HL-60 (cell line): ENCODE results near the gene RBM22.

Experiments used
- DNase-seq, 2 experiments: peaks; one replicate each; pipeline ENCODE4 v3.0.0-alpha.2; 2010 to 2020; ENCODE audit warnings: low read depth in 1 of 2, low spot score in 1 of 2
- H3K27ac ChIP-seq: fragments of 250-450 bp; sonication (Bioruptor Pico); replicated peaks from 2 replicates; pipeline ENCODE4 v1.5.1; 2020; ENCODE audit warnings: mild to moderate bottlenecking, moderate library complexity
- H3K27me3 ChIP-seq: fragments of 250-450 bp; sonication (Bioruptor Pico); 2 replicates; pipeline ENCODE4 v1.5.1; 2021; ENCODE audit warnings: mild to moderate bottlenecking, moderate library complexity; ENCODE audit not compliant: insufficient read depth, poor library complexity, severe bottlenecking
- H3K4me3 ChIP-seq: replicated peaks from 2 replicates; pipeline ENCODE4 v1.5.1; 2011; ENCODE audit warnings: mild to moderate bottlenecking, control low read depth, low read length; ENCODE audit not compliant: insufficient read depth
- GABPA ChIP-seq: IDR thresholded peaks from 2 replicates; pipeline ENCODE4 v1.6.1; 2012; ENCODE audit warnings: low read depth
- POLR2AphosphoS5 ChIP-seq: IDR thresholded peaks from 2 replicates; pipeline ENCODE4 v1.6.1; 2012; ENCODE audit warnings: low read depth
- SPI1 ChIP-seq: IDR thresholded peaks from 2 replicates; pipeline ENCODE4 v1.6.1; 2012; ENCODE audit warnings: low read depth, mild to moderate bottlenecking, borderline replicate concordance
- TF ChIP-seq, protein P1 (sequence below): IDR thresholded peaks from 2 replicates; pipeline ENCODE4 v1.6.1; 2012; ENCODE audit warnings: low read depth; ENCODE audit not compliant: insufficient replicate concordance
- TF ChIP-seq, protein P2 (sequence below): IDR thresholded peaks from one replicate; pipeline ENCODE4 v1.5.1; 2011; ENCODE audit warnings: low read length, control low read depth, inconsistent platforms; ENCODE audit not compliant: insufficient read depth

Gene RBM22

DNA sequence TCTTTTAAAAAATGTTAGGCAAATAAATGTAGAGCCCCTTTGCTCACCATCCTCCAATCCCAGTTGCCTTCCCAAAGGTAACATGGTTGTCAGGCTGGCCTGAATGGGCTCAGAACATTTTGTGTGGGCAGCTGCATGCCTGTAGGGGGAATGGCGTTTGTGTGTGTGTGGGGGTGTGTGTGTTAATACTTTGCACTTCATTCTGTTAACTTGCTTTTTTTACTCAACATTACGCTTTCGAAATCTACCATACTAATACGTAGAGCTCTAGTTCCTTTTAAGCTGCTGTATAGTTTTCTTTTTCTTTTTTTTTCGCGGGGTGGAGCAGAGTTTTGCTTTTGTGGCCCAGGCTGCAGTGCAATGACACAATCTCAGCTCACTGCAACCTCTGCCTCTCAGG is 25.8 kb downstream of the RBM22 start:
- no peak overlapping the region for H3K27ac ChIP-seq
- DNase-seq = peak in 1 of 2 experiments; percentile 19
- TF ChIP-seq, protein P1, sequence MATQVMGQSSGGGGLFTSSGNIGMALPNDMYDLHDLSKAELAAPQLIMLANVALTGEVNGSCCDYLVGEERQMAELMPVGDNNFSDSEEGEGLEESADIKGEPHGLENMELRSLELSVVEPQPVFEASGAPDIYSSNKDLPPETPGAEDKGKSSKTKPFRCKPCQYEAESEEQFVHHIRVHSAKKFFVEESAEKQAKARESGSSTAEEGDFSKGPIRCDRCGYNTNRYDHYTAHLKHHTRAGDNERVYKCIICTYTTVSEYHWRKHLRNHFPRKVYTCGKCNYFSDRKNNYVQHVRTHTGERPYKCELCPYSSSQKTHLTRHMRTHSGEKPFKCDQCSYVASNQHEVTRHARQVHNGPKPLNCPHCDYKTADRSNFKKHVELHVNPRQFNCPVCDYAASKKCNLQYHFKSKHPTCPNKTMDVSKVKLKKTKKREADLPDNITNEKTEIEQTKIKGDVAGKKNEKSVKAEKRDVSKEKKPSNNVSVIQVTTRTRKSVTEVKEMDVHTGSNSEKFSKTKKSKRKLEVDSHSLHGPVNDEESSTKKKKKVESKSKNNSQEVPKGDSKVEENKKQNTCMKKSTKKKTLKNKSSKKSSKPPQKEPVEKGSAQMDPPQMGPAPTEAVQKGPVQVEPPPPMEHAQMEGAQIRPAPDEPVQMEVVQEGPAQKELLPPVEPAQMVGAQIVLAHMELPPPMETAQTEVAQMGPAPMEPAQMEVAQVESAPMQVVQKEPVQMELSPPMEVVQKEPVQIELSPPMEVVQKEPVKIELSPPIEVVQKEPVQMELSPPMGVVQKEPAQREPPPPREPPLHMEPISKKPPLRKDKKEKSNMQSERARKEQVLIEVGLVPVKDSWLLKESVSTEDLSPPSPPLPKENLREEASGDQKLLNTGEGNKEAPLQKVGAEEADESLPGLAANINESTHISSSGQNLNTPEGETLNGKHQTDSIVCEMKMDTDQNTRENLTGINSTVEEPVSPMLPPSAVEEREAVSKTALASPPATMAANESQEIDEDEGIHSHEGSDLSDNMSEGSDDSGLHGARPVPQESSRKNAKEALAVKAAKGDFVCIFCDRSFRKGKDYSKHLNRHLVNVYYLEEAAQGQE = no peak
- no peak for TF ChIP-seq POLR2AphosphoS5
- no peak for TF ChIP-seq SPI1
- no peak for TF ChIP-seq GABPA
- TF ChIP-seq, protein P2, sequence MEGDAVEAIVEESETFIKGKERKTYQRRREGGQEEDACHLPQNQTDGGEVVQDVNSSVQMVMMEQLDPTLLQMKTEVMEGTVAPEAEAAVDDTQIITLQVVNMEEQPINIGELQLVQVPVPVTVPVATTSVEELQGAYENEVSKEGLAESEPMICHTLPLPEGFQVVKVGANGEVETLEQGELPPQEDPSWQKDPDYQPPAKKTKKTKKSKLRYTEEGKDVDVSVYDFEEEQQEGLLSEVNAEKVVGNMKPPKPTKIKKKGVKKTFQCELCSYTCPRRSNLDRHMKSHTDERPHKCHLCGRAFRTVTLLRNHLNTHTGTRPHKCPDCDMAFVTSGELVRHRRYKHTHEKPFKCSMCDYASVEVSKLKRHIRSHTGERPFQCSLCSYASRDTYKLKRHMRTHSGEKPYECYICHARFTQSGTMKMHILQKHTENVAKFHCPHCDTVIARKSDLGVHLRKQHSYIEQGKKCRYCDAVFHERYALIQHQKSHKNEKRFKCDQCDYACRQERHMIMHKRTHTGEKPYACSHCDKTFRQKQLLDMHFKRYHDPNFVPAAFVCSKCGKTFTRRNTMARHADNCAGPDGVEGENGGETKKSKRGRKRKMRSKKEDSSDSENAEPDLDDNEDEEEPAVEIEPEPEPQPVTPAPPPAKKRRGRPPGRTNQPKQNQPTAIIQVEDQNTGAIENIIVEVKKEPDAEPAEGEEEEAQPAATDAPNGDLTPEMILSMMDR = no peak
- H3K4me3 ChIP-seq = no peak overlapping the region
- peaks cover 6% of the 10 kb centered on the region for H3K27me3 ChIP-seq

DNA sequence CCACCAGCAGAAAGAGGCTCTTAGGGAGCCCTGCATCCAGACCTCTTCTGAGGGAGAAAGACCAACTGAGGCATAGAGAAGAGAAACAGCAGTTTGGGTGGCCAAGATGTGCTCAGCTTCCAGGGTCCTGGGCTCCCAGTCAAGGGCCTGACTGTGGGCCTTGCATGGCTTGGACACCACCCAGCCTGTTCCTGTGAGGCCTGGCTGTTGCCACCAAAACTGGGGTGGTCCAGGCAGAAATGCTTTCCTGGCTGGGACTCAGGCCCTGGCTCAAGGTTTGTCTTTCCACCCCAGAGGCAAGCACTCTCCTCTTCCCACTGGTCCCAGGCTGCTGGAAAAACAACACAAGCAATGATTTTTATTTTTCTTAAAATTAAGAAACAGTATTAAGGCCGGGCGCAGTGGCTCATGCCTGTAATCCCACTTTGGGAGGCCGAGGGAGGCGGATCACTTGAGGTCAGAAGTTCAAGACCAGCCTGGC is 26.5 kb downstream of the RBM22 start:
- TF ChIP-seq GABPA = no peak
- no peak for TF ChIP-seq POLR2AphosphoS5
- TF ChIP-seq, protein P2 = no peak
- no peak for TF ChIP-seq SPI1
- TF ChIP-seq, protein P1 = no peak
- H3K27me3 ChIP-seq = peaks cover 6% of the 10 kb centered on the region
- no peak overlapping the region for H3K27ac ChIP-seq
- DNase-seq = no peak
- H3K4me3 ChIP-seq = no peak overlapping the region

DNA sequence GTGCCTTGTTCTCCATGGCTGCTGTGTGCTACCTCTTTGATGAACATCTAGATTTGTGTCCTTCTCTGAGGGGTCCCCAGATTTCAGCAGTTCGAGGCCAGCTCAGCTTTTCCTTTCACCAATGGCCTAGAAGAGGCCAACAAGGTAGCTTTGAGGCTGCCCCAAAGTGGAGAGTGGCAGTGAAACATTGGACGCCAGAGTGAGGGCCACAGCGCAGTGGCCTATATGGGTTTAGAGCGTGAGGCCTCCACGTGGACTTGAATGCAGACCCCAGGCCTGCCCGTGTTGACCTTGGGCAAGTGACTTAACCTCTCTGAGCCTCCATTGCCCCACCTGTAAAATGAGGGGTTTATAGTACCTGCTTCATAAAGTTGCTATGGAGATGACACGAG is 28.0 kb downstream of the RBM22 start:
- Histone ChIP-seq H3K27me3 (peaks cover 6% of the 10 kb centered on the region), H3K4me3 (peak overlapping the region; percentile 55), H3K27ac (no peak overlapping the region)
- no peak for DNase-seq
- TF ChIP-seq, protein P2 = no peak
- no peak for TF ChIP-seq POLR2AphosphoS5

DNA sequence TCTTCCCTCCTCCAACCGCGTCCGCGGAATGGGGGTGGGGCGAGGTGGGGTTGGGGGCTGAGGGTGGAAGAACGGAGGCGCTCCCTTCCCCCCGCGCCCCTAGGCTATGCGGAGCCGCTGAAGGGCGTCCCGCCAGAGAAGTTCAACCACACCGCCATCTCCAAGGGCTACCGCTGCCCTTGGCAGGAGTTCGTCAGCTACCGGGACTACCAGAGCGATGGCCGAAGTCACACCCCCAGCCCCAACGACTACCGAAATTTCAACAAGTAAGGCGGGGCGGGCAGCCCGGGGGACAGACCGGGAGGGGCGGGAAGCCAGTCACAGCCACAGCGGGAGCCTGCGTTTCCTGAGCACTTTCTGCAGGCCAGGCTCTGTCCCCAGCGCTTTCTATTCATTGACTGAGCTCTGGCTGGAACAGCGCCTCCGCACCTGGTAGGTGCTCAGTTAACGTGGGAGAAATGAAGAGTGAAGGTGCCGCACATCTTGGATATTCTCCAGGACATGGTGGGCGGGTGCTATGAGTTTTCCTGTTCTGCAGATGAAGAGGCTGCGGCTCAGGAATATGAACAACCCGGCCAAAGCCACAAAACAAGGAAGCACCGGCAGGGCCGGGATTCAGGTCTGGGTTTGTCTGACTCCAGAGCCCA is 28.5 kb downstream of the RBM22 start:
- peak; percentile 26 to 53 for DNase-seq
- peaks cover 6% of the 10 kb centered on the region for H3K27me3 ChIP-seq
- peak overlapping the region; percentile 55 for H3K4me3 ChIP-seq
- H3K27ac ChIP-seq = no peak overlapping the region
- TF ChIP-seq, protein P1 = no peak
- TF ChIP-seq GABPA = no peak
